Measurements from ENCODE around the gene SEC61A2.

SEC61A2 gene

DNA sequence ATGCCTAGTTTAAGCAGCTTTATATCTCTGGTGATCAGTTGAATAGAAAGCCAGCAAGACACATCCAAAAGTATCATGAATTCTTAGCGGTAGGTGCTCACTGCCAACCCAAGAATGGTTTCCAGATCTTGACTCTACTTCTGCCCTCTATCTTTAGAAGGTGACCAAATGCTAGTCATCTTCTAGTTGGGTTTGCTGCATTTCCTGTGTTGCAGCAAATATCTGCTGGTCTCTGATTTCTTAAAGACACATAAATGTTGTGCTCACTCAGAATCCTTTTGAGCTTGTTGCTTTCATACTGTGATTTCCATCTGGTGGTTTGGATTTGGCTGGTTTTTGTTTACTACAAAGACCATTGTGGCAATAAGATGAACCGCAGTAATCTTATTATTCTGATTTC, 68.7 kb downstream of the SEC61A2 start:
- Histone ChIP-seq H3K9me3 (ENCODE audit: control insufficient read depth in 1 of 2, low read length in 2 of 2) (no peaks in the 10 kb centered on the region), H3K4me1 (ENCODE audit: control insufficient read depth in 1 of 2, insufficient read depth in 2 of 2, low read length in 2 of 2) (peaks cover 15 to 30% of the 10 kb centered on the region in 2 donors), H3K27ac (ENCODE audit: low read length) (no peak overlapping the region), H3K4me3 (ENCODE audit: low read depth in 1 of 2, low read length in 2 of 2) (no peak overlapping the region), H3K36me3 (ENCODE audit: control insufficient read depth in 1 of 2, insufficient read depth in 2 of 2, low read length in 2 of 2) (peaks cover under 1 to 23% of the 10 kb centered on the region in 2 donors), H3K27me3 (ENCODE audit: low read depth, low read length) (no peaks in the 10 kb centered on the region)

DNA sequence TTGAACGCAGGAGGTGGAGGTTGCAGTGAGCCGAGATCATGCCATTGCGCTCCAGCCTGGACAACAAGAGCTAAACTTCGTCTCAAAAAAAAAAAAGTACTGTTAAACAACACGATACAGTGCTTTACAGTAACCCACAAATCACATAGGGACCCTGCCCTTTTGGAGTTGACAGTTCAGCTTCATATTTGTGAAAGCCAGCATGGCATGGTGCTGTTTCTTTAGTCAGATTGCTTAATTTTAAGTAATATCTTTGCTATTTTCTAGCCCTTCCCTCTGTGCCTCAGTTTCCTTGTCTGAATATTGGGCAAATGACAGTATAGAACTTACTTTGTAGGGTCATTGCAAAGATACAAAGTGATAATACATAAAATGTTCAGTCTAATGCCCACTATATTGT, 71.4 kb downstream of the SEC61A2 start:
- Histone ChIP-seq H3K27me3 (ENCODE audit: low read depth, low read length) (no peaks in the 10 kb centered on the region), H3K27ac (ENCODE audit: low read length) (no peak overlapping the region), H3K36me3 (ENCODE audit: control insufficient read depth in 1 of 2, insufficient read depth in 2 of 2, low read length in 2 of 2) (peaks cover 4 to 33% of the 10 kb centered on the region in 2 donors), H3K4me3 (ENCODE audit: low read depth in 1 of 2, low read length in 2 of 2) (no peak overlapping the region), H3K9me3 (ENCODE audit: control insufficient read depth in 1 of 2, low read length in 2 of 2) (no peaks in the 10 kb centered on the region), H3K4me1 (ENCODE audit: control insufficient read depth in 1 of 2, insufficient read depth in 2 of 2, low read length in 2 of 2) (peaks cover 11 to 17% of the 10 kb centered on the region in 2 donors)

DNA sequence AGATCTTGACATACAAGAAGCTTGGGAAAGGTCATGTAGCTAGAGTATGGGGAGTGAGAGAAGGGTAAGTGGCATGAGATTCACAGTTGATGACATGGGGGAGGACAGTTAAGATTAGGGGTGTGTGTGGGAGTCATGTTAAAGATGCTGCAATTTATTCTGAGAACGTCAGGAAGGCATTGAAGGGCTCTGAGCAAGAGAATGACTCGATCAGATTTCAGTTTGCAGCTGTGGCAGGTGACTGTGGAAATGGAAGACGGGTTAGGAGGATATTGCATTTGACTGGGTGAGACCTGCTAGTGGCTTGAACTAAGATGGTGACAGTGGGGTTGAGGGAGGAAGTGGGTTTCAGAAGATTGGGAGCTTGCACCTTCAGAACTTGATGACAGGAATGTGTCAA, 72.1 kb downstream of the SEC61A2 start:
- peaks cover 10 to 17% of the 10 kb centered on the region in 2 donors for H3K4me1 ChIP-seq (ENCODE audit: control insufficient read depth in 1 of 2, insufficient read depth in 2 of 2, low read length in 2 of 2)
- H3K4me3 ChIP-seq (ENCODE audit: low read depth in 1 of 2, low read length in 2 of 2) = no peak overlapping the region
- no peaks in the 10 kb centered on the region for H3K9me3 ChIP-seq (ENCODE audit: control insufficient read depth in 1 of 2, low read length in 2 of 2)
- H3K27ac ChIP-seq (ENCODE audit: low read length) = no peak overlapping the region
- peaks cover 4 to 33% of the 10 kb centered on the region in 2 donors for H3K36me3 ChIP-seq (ENCODE audit: control insufficient read depth in 1 of 2, insufficient read depth in 2 of 2, low read length in 2 of 2)
- H3K27me3 ChIP-seq (ENCODE audit: low read depth, low read length) = no peaks in the 10 kb centered on the region

DNA sequence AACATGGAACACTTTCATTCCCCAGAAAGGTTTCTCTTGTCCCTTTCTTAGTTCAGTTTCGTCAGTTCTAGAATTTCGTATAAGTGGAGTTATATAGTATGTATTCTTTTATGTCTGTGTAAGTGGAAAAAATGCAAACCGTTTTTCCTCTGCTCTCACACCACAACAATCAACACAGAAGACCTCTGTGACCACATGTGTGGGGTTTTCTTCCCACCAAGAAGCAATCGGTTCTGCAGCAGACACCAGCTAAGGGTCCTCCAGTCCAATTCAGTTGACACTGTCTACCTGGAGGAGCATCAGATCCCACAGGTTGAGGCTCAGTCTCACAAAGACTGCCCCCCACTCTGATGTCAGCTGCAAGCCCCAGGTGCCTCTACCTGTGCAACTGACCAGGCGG, 72.7 kb downstream of the SEC61A2 start:
- Histone ChIP-seq H3K27ac (ENCODE audit: low read length) (no peak overlapping the region), H3K36me3 (ENCODE audit: control insufficient read depth in 1 of 2, insufficient read depth in 2 of 2, low read length in 2 of 2) (peaks cover 4 to 33% of the 10 kb centered on the region in 2 donors), H3K9me3 (ENCODE audit: control insufficient read depth in 1 of 2, low read length in 2 of 2) (no peaks in the 10 kb centered on the region), H3K27me3 (ENCODE audit: low read depth, low read length) (no peaks in the 10 kb centered on the region), H3K4me3 (ENCODE audit: low read depth in 1 of 2, low read length in 2 of 2) (no peak overlapping the region), H3K4me1 (ENCODE audit: control insufficient read depth in 1 of 2, insufficient read depth in 2 of 2, low read length in 2 of 2) (peaks cover 5 to 12% of the 10 kb centered on the region in 2 donors)

DNA sequence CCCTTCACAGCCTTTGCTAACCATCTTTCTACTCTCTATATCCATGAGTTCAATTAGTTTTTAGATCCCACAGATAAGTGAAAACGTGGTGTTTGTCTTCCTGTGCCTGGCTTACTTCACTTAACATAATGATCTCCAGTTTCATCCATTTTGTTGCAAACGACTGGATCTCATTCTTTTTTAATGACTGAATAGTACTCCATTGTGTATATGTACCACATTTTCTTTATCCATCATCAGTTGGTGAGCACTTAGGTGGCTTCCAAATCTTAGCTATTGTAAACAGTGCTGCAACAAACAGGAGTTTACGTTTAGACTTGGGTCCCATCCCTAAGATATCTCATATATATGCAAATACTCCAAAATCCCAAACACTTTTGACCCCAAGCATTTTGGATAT, 75.6 kb downstream of the SEC61A2 start:
- H3K36me3 ChIP-seq (ENCODE audit: control insufficient read depth in 1 of 2, insufficient read depth in 2 of 2, low read length in 2 of 2) = peaks cover 19 to 46% of the 10 kb centered on the region in 2 donors
- H3K27ac ChIP-seq (ENCODE audit: low read length) = no peak overlapping the region
- H3K4me1 ChIP-seq (ENCODE audit: control insufficient read depth in 1 of 2, insufficient read depth in 2 of 2, low read length in 2 of 2) = no peaks in the 10 kb centered on the region
- H3K9me3 ChIP-seq (ENCODE audit: control insufficient read depth in 1 of 2, low read length in 2 of 2) = no peaks in the 10 kb centered on the region
- no peaks in the 10 kb centered on the region for H3K27me3 ChIP-seq (ENCODE audit: low read depth, low read length)
- no peak overlapping the region for H3K4me3 ChIP-seq (ENCODE audit: low read depth in 1 of 2, low read length in 2 of 2)

DNA sequence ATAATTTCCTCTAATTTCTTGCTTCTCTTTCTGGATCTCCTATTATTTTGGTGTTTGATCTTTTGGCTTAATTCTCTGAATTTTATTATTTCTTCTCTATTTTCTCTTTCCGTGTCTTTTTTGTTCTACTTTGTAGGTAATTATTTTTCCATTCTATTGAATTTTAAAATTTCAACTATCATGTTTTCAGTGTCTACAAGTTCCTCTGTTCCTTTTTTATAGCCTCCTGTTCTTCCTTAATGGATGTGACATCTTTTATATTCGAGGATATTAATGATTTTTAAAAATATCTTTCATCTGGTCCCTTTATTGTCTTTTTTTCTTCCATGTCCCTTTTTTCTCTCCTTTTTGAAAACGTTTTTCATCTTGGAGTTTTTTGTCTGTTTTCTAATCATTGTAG, 77.6 kb downstream of the SEC61A2 start:
- peaks cover 32 to 62% of the 10 kb centered on the region in 2 donors for H3K36me3 ChIP-seq (ENCODE audit: control insufficient read depth in 1 of 2, insufficient read depth in 2 of 2, low read length in 2 of 2)

DNA sequence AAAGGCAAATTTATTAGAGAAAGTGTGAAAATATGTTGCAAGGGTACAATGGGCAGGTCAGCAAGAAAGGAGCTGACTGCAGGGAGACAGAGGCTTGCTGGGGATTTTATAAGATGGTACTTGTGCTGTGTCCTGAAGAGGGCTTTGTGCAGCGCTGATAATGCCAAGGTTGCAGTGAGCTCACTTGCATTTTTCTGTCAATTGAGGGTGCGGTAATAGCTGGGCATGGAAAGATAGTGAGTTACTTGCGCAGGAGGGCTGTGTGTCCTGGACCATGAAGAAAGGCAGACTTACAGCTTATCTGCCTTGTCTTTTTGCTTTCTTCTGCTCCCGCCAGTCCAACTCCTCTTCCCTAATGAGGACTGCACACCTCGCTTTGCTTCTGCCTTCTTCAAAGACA, 79.0 kb downstream of the SEC61A2 start:
- Histone ChIP-seq H3K27me3 (ENCODE audit: low read depth, low read length) (no peaks in the 10 kb centered on the region), H3K4me3 (ENCODE audit: low read depth in 1 of 2, low read length in 2 of 2) (no peak overlapping the region), H3K4me1 (ENCODE audit: control insufficient read depth in 1 of 2, insufficient read depth in 2 of 2, low read length in 2 of 2) (no peaks in the 10 kb centered on the region), H3K27ac (ENCODE audit: low read length) (no peak overlapping the region), H3K9me3 (ENCODE audit: control insufficient read depth in 1 of 2, low read length in 2 of 2) (no peaks in the 10 kb centered on the region), H3K36me3 (ENCODE audit: control insufficient read depth in 1 of 2, insufficient read depth in 2 of 2, low read length in 2 of 2) (peaks cover 28 to 61% of the 10 kb centered on the region in 2 donors)

More for the DNA sequence above, 77.6 kb downstream of the SEC61A2 start:
- Histone ChIP-seq H3K4me1 (ENCODE audit: control insufficient read depth in 1 of 2, insufficient read depth in 2 of 2, low read length in 2 of 2) (no peaks in the 10 kb centered on the region), H3K9me3 (ENCODE audit: control insufficient read depth in 1 of 2, low read length in 2 of 2) (no peaks in the 10 kb centered on the region), H3K4me3 (ENCODE audit: low read depth in 1 of 2, low read length in 2 of 2) (no peak overlapping the region), H3K27me3 (ENCODE audit: low read depth, low read length) (no peaks in the 10 kb centered on the region), H3K27ac (ENCODE audit: low read length) (no peak overlapping the region)

DNA sequence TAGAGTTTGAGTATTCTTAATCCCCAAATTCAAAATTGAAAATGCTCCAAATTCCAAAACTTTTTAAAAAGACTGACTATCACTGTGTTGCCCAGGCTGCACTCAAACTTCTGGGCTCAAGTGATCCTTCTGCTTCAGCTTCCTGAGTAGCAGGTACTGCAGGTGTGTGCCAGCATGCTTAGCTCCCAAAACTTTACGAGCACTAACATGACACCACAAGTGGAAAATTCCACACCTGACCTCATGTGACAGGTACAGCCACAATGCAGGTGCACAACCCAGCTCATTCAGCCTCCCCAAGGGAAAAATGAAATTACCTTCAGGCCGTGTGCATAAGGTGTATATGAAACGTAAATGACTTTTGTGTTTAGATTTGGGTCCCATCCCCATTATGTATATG, 83.0 kb downstream of the SEC61A2 start:
- Histone ChIP-seq H3K36me3 (ENCODE audit: control insufficient read depth in 1 of 2, insufficient read depth in 2 of 2, low read length in 2 of 2) (peaks cover 28 to 58% of the 10 kb centered on the region in 2 donors), H3K9me3 (ENCODE audit: control insufficient read depth in 1 of 2, low read length in 2 of 2) (no peaks in the 10 kb centered on the region)

DNA sequence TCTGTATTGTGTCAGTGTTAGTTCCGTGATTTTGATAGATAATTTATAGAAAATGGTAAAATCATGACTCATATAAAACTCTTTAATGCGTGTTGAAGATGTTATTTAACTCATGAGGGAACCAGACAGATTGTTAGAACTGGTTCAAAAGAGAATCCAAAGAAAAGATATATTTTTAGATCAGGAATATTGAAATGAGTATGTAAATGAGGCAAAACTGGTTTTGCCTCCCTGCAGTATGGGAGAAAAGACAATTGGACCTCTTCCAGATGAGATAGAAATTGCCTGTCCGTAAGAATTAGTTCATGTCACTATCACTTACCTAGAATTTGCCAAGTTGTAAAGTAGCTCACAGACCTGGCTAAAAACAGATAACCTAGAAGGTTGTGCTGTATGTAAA, 84.1 kb downstream of the SEC61A2 start:
- H3K4me1 ChIP-seq (ENCODE audit: control insufficient read depth in 1 of 2, insufficient read depth in 2 of 2, low read length in 2 of 2) = peaks cover 0 to 10% of the 10 kb centered on the region in 2 donors
- H3K27me3 ChIP-seq (ENCODE audit: low read depth, low read length) = no peaks in the 10 kb centered on the region
- no peak overlapping the region for H3K27ac ChIP-seq (ENCODE audit: low read length)
- H3K9me3 ChIP-seq (ENCODE audit: control insufficient read depth in 1 of 2, low read length in 2 of 2) = no peaks in the 10 kb centered on the region
- peaks cover 25 to 50% of the 10 kb centered on the region in 2 donors for H3K36me3 ChIP-seq (ENCODE audit: control insufficient read depth in 1 of 2, insufficient read depth in 2 of 2, low read length in 2 of 2)
- H3K4me3 ChIP-seq (ENCODE audit: low read depth in 1 of 2, low read length in 2 of 2) = no peak overlapping the region

More for the DNA sequence above, 83.0 kb downstream of the SEC61A2 start:
- Histone ChIP-seq H3K4me3 (ENCODE audit: low read depth in 1 of 2, low read length in 2 of 2) (no peak overlapping the region), H3K4me1 (ENCODE audit: control insufficient read depth in 1 of 2, insufficient read depth in 2 of 2, low read length in 2 of 2) (peaks cover 0 to 10% of the 10 kb centered on the region in 2 donors), H3K27me3 (ENCODE audit: low read depth, low read length) (no peaks in the 10 kb centered on the region), H3K27ac (ENCODE audit: low read length) (no peak overlapping the region)

DNA sequence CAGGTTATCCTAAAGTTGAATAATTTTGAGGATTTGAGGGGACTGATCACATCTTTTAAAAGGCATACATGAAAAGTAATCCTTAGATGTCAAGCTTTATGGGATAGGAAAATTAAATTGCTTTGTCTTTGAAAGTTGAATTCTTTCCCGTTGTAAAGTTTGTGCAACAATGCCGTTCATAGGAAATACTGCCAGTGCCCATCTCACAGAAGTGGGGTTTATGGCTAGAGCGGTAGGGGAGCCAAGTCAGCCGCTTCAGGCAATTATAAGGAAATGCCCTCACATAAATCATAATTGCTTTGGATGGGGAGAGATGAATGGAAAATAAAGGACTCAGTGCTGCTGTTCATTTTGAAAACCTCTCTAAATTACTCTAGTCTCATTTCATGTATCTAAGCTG, 84.6 kb downstream of the SEC61A2 start:
- Histone ChIP-seq H3K36me3 (ENCODE audit: control insufficient read depth in 1 of 2, insufficient read depth in 2 of 2, low read length in 2 of 2) (peaks cover 26 to 50% of the 10 kb centered on the region in 2 donors), H3K4me3 (ENCODE audit: low read depth in 1 of 2, low read length in 2 of 2) (no peak overlapping the region), H3K9me3 (ENCODE audit: control insufficient read depth in 1 of 2, low read length in 2 of 2) (no peaks in the 10 kb centered on the region), H3K27ac (ENCODE audit: low read length) (peak overlapping the region; percentile 39), H3K4me1 (ENCODE audit: control insufficient read depth in 1 of 2, insufficient read depth in 2 of 2, low read length in 2 of 2) (peaks cover 0 to 10% of the 10 kb centered on the region in 2 donors), H3K27me3 (ENCODE audit: low read depth, low read length) (no peaks in the 10 kb centered on the region)

DNA sequence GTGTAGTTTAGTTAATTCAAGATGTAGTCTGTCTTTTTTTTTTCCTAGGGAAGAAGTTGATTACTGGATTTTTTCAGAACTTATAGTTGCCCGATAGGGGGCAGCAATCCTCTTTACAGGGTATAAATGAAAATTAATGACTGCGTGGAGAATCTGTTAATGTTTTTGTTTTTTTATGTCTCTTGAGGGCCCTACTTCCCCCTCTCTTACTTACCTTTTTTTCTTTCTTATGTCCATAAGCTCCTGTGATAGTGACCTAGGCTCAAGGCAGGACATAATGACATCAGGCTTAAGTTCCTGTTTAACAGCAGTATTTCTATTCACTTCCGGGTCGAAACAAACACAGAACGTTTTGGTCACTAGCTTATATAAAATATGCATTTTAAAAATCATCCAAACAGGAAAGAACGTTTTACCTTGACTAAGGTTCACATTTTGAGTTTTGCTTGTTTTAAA, 85.3 kb downstream of the SEC61A2 start:
- H3K36me3 ChIP-seq (ENCODE audit: control insufficient read depth in 1 of 2, insufficient read depth in 2 of 2, low read length in 2 of 2) = peaks cover 24 to 51% of the 10 kb centered on the region in 2 donors

More for the DNA sequence above, 85.3 kb downstream of the SEC61A2 start:
- H3K9me3 ChIP-seq (ENCODE audit: control insufficient read depth in 1 of 2, low read length in 2 of 2) = no peaks in the 10 kb centered on the region
- H3K27ac ChIP-seq (ENCODE audit: low read length) = peak overlapping the region; percentile 39
- H3K4me3 ChIP-seq (ENCODE audit: low read depth in 1 of 2, low read length in 2 of 2) = peak overlapping the region; percentile 17 to 31
- peaks cover 0 to 10% of the 10 kb centered on the region in 2 donors for H3K4me1 ChIP-seq (ENCODE audit: control insufficient read depth in 1 of 2, insufficient read depth in 2 of 2, low read length in 2 of 2)
- no peaks in the 10 kb centered on the region for H3K27me3 ChIP-seq (ENCODE audit: low read depth, low read length)

Data from muscle layer of duodenum (tissue), 2 donors.